GM13977 (cell line): ENCODE data around the gene CTNNBL1.

Source experiments
- DNase-seq: peaks from one replicate; pipeline ENCODE4 v3.0.0; 2012; ENCODE audit warnings: low spot score
- in situ Hi-C: fragments of 300-500 bp; cut with MboI; formaldehyde crosslinking; loops from one replicate; pipeline ENCODE4 v1.12.0; 2022; ENCODE audit warnings: low sequenced_read_pairs, low pct_unique_long_range_greater_than_20kb, mixed read lengths, inconsistent platforms; ENCODE audit not compliant: unreplicated experiment
- TF ChIP-seq, protein P1 (sequence below): IDR thresholded peaks from 2 replicates; pipeline ENCODE4 v1.5.1; 2012; ENCODE audit warnings: mild to moderate bottlenecking, control low read depth; ENCODE audit not compliant: insufficient read depth; ENCODE audit errors: extremely low read depth, missing control alignments

The CTNNBL1 gene

DNA sequence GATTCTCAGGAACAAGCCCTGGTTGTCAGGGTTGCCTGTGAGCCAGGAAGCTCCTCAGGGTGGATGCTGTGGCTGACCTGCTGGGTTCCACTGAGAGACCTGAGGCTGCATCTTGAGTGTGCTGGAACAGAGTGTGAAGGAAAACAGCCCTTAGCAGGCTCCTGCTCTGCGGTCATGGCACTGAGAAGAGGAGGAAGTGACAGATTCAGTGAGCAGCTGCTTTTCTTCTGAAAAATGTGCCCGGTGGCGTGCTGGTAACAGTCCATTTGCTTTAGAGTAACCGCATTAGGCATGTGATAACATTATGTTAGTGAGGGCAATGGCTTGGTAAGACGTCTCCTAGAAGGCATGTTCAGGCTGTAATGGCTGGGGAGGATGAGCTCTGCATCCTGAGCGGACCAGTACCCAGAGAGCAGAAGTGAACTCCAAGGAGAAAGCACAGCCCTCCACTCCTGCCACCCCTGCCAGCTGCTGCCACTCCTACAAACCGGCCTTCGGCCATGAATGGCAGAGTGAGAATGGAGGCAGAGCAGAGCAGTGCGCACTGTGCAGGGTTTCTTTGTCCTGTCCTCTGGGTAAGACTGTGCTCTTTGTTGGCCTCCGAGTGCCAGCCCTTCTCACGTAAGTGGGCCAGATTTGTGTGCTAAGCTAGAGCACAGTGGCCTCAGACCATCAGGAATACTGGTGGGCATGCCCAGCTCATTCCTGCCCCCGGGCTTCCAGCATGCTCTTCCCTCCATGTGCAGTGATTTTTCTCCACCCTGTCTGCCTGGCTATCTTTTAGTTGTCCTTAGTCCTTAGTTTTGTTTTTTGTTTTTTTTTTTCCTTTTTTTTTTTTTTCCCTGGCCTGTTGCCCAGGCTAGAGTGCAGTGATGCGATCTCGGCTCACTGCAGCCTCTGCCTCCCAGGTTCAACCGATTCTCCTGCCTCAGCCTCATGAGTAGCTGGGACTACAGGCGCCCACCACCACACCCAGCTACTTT, 111.0 kb downstream of the CTNNBL1 start:
- in situ Hi-C loops: no loop called here
- TF ChIP-seq, protein P1, sequence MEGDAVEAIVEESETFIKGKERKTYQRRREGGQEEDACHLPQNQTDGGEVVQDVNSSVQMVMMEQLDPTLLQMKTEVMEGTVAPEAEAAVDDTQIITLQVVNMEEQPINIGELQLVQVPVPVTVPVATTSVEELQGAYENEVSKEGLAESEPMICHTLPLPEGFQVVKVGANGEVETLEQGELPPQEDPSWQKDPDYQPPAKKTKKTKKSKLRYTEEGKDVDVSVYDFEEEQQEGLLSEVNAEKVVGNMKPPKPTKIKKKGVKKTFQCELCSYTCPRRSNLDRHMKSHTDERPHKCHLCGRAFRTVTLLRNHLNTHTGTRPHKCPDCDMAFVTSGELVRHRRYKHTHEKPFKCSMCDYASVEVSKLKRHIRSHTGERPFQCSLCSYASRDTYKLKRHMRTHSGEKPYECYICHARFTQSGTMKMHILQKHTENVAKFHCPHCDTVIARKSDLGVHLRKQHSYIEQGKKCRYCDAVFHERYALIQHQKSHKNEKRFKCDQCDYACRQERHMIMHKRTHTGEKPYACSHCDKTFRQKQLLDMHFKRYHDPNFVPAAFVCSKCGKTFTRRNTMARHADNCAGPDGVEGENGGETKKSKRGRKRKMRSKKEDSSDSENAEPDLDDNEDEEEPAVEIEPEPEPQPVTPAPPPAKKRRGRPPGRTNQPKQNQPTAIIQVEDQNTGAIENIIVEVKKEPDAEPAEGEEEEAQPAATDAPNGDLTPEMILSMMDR: no peak
- DNase-seq: peak; percentile 23

DNA sequence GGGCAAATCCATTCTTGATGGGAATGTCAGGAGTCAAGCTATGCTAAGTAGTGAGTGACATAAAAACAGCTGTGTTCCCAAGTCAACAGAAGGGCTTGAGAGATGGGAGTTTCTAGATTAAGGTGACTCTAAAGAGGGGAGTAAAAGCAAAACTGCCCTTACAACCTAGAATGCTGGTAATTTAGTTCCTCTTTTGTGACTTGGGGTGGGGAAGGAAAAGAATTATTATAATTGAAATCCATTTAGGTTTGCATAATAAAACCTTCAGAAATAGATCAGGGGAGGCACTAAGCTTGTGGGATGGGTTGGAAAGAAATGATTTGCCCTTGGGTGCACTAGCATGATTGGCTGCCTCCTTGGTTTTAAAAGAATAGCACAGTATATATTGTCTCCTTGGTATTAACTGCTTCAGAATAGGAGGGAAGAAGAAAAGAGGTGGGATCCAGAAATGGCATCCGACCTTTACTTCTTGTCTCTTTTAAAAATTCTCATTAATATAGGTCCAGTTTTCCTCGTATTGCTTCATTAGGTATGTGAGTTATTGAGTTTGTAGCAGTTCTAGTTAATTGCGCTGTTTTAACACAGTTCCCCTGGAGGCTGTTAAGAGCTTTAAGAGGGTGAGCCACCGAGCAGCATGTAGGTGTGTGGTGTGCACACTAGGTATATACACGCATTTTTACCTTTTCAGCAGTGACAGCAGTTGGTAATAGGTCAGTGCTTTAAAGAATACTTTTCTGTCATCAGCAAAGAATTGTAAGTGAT, 113.8 kb downstream of the CTNNBL1 start:
- in situ Hi-C loops: no loop called here
- TF ChIP-seq, protein P1: no peak
- DNase-seq: no peak

DNA sequence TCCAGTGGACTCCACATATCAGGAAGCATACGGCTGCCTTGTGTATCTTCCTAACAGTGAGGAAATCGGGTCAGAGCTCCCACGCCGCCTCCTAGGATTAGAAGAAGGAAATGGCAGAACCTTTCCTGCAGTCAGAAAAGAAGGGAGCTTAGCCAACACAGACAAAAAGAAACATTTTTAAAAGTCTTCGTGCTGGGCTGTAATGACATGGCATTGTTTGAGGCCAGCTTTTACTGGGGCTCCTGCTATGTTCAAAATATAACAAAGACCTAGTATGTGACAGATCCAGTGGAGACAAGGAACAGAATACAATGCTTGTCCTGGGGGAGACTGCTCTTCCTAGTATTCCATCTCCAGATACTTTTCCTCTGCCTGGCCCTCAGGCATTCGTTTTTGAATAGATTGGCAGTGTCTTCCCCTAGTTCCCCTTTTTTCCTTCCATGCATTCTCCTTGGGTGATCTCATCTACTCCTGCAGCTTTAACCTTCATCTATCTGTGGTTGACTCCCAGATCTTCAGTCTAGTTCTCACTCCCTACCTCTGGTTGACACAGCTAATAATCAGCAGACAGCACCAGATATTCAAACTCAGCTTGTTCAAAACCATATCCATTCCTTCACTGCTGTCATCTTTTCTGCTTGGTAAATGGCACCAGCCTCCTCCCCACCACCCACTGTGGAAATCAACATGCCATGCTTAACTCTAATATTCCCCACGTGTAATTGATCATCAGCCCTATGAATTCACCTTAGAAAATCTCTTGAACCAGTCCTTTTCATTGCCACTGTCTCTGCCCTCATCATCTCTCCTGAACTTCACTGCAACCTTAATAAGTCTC, 114.6 kb downstream of the CTNNBL1 start:
- no peak for DNase-seq
- TF ChIP-seq, protein P1: no peak
- in situ Hi-C loops: no loop called here

DNA sequence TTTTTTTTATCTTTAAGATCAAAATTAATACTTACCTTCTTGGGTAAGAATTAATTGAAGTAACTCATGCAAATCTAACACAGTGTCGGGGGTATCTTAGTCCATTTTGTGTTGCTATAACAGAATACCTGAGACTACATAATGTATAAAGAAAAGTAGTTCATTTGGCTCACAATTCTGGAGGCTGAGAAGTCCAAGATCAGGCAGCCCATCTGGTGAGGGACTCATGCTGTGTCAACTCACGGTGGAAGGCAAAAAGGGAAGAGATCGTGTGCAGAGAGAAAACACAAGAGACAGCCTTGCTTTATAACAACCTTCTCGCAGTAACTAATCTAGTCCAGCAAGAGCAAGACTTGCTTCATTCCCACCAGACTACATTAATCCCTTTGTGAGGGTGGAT, 116.2 kb downstream of the CTNNBL1 start:
- no peak for DNase-seq
- in situ Hi-C loops: no loop called here
- TF ChIP-seq, protein P1: no peak

DNA sequence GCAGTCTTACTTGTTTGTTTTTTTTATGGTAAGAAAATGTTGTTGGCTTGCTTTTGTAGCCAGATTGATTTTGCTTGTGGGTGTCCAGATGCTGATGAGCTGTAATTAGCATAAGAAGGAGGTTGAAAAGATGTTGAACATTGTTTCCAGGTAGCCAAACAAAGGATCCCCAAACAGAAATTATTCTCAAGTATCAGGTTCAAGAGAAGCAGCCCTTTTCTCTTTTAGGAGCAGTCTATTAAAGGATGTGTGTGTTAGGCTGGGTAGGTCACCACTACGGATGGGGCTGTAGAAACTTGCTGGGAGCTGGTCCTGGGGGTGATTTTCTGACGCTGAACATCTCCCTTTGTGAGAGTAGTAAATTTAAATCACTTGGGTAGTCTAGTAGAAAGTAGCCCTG, 122.2 kb downstream of the CTNNBL1 start:
- TF ChIP-seq, protein P1: no peak
- in situ Hi-C loops: no loop called here
- no peak for DNase-seq

DNA sequence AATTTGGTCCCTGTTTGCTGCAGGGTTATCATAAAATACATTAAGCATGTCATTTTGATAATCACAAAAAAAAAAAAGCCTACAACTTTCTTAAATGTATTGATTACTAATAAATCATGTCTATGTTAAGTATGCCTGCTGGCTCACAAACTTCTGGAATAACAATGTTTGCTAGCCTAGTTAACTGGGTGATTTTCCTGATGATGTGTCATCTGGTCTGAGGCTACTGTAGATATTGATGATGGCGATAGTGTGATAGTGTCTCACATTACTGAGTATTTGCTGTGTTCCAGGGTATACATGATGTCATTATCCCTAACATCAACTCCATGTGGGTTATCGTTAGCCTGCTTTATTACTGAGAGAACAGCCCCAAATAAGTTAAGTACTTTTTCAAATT, 122.9 kb downstream of the CTNNBL1 start:
- DNase-seq: no peak
- in situ Hi-C loops: no loop called here
- TF ChIP-seq, protein P1: no peak
